Osteoblast (primary cell): ENCODE data around the gene PRKCE. TPM values are rescaled to one million over a fixed set of nuclear protein-coding genes. Genes with fewer than 3 reads are reported as not detected.
A peak's percentile ranks its signal among the peaks of the same experiment; 100 is the strongest.

Experiments
- DNase-seq: peaks from one replicate; pipeline ENCODE4 v3.0.0; 2011; ENCODE audit warnings: low spot score, mixed read lengths; ENCODE audit not compliant: insufficient read length; ENCODE audit errors: missing footprints
- H2AFZ ChIP-seq: 2 replicates; pipeline ENCODE4 v1.6.0; 2011; ENCODE audit warnings: mild to moderate bottlenecking, low read length
- H3K27ac ChIP-seq: 2 replicates; pipeline ENCODE4 v1.5.1; 2011; ENCODE audit warnings: mild to moderate bottlenecking, low read depth, low read length, moderate library complexity
- H3K27me3 ChIP-seq: 2 replicates; pipeline ENCODE4 v1.6.0; 2012; ENCODE audit warnings: mild to moderate bottlenecking, control low read depth, inconsistent platforms, low read length, moderate library complexity; ENCODE audit not compliant: insufficient read depth
- H3K36me3 ChIP-seq: 2 replicates; pipeline ENCODE4 v1.5.1; 2011; ENCODE audit warnings: mild to moderate bottlenecking, low read length, control low read depth, moderate library complexity; ENCODE audit not compliant: insufficient read depth
- H3K4me1 ChIP-seq: 2 replicates; pipeline ENCODE4 v1.5.1; 2011; ENCODE audit warnings: mild to moderate bottlenecking, low read length, control low read depth, moderate library complexity; ENCODE audit not compliant: insufficient read depth
- H3K4me2 ChIP-seq: 2 replicates; pipeline ENCODE4 v1.6.0; 2011; ENCODE audit warnings: mild to moderate bottlenecking, low read length; ENCODE audit not compliant: insufficient read depth
- H3K4me3 ChIP-seq: fragments of 200-600 bp; sonication (generic); 3 replicates; pipeline ENCODE4 v1.5.1; 2012; ENCODE audit warnings: mild to moderate bottlenecking, low read length, inconsistent platforms; ENCODE audit not compliant: insufficient read depth
- H3K79me2 ChIP-seq: 2 replicates; pipeline ENCODE4 v1.6.0; 2012; ENCODE audit warnings: mild to moderate bottlenecking, low read length, control low read depth, inconsistent platforms; ENCODE audit not compliant: insufficient read depth
- H3K9me3 ChIP-seq: 2 replicates; pipeline ENCODE4 v1.5.1; 2011; ENCODE audit warnings: low read depth, low read length, control low read depth
- H4K20me1 ChIP-seq: 2 replicates; pipeline ENCODE4 v1.6.0; 2012; ENCODE audit warnings: mild to moderate bottlenecking, low read length, control low read depth; ENCODE audit not compliant: insufficient read depth
- CTCF ChIP-seq: IDR thresholded peaks from 2 replicates; pipeline ENCODE4 v1.5.1; 2011; ENCODE audit warnings: mild to moderate bottlenecking, low read depth, low read length, moderate library complexity; ENCODE audit errors: extremely low read depth
- total RNA-seq: library from RNA; depleted of rRNA; stranded (reverse); fragments of >200 nt; gene quantifications from 2 replicates; pipeline ENCODE4 v1.2.3, GENCODE V29; 2012

Gene PRKCE
- total RNA-seq, 1 donor, result 22.1 TPM

- H3K79me2 ChIP-seq, result no peaks in the 10 kb centered on the region
- TF ChIP-seq CTCF, result no peak
- H2AFZ ChIP-seq, result no peak overlapping the region
- no peaks in the 10 kb centered on the region for H3K36me3 ChIP-seq
- peaks cover 6% of the 10 kb centered on the region for H3K4me1 ChIP-seq
- H3K4me3 ChIP-seq, result no peak overlapping the region
- no peaks in the 10 kb centered on the region for H4K20me1 ChIP-seq
- H3K9me3 ChIP-seq, result no peaks in the 10 kb centered on the region
- no peaks in the 10 kb centered on the region for H3K27me3 ChIP-seq
- no peak overlapping the region for H3K4me2 ChIP-seq
- H3K27ac ChIP-seq, result no peak overlapping the region
- peak; percentile 73 for DNase-seq
These were observed 492.1 kb downstream of the PRKCE start for GRCh38 chr2:46143429-46144132.

DNA sequence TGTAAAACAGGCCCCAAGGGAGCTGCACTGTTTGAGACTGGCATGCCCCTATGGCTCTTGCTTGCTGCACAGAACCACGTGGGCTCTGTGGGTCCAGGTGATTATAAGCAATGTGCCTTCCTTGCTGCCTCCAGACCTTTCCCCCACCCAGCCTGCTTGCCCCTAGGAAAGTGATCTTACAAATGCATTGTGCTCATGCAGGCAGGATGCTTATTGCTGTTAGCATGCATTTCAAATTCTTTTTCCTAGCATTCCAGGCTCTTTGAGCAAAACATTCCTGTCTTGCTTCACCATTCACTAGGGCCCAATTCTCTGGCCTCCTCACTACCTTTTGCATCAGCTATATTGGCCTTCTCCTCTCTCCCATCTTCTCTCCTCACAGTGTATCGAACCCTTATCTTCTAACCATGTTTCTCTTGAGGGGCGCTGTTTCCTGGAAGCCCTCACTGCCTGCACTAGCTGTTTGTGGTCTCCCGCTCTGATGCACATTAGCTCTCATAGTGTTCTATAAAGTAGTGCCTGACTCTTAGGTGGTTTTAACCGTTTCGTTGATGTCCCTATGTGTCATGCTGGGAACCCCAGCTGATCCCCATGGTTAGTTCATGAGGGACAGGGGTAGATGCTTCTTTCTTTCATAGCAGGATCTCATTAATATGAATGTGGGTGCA is 492.8 kb downstream of the PRKCE start:
- Histone ChIP-seq H3K4me1 (peaks cover 6% of the 10 kb centered on the region), H3K4me3 (no peak overlapping the region), H3K36me3 (no peaks in the 10 kb centered on the region), H3K4me2 (no peak overlapping the region), H3K9me3 (no peaks in the 10 kb centered on the region), H3K79me2 (no peaks in the 10 kb centered on the region), H3K27me3 (no peaks in the 10 kb centered on the region), H2AFZ (no peak overlapping the region), H4K20me1 (no peaks in the 10 kb centered on the region), H3K27ac (no peak overlapping the region)
- TF ChIP-seq CTCF, result no peak
- no peak for DNase-seq

GRCh38 chr2:46145017-46145416 is 493.5 kb downstream of the PRKCE start:
- no peaks in the 10 kb centered on the region for H3K36me3 ChIP-seq
- H3K4me1 ChIP-seq, result peaks cover 6% of the 10 kb centered on the region
- no peak overlapping the region for H3K4me3 ChIP-seq
- no peak for TF ChIP-seq CTCF
- H3K4me2 ChIP-seq, result no peak overlapping the region
- no peaks in the 10 kb centered on the region for H3K9me3 ChIP-seq
- DNase-seq, result no peak
- H3K27ac ChIP-seq, result no peak overlapping the region
- H3K79me2 ChIP-seq, result no peaks in the 10 kb centered on the region
- H2AFZ ChIP-seq, result no peak overlapping the region
- H4K20me1 ChIP-seq, result no peaks in the 10 kb centered on the region
- no peaks in the 10 kb centered on the region for H3K27me3 ChIP-seq

- Histone ChIP-seq H3K36me3 (no peaks in the 10 kb centered on the region), H3K4me3 (no peak overlapping the region), H3K4me1 (peaks cover 12% of the 10 kb centered on the region), H3K79me2 (no peaks in the 10 kb centered on the region), H4K20me1 (no peaks in the 10 kb centered on the region), H3K27ac (no peak overlapping the region), H3K4me2 (no peak overlapping the region), H3K9me3 (no peaks in the 10 kb centered on the region), H3K27me3 (no peaks in the 10 kb centered on the region), H2AFZ (no peak overlapping the region)
- TF ChIP-seq CTCF, result no peak
- no peak for DNase-seq
These were observed 494.4 kb downstream of the PRKCE start for GRCh38 chr2:46145840-46146239.
